SKM-1 treated with dmso at 0.1 percent for 144 hours (cell line): ENCODE results near the gene STK31.
A peak's percentile ranks its signal among the peaks of the same experiment; 100 is the strongest.
"Not testable (repeated sequence)": the region's sequence is repeated elsewhere in the genome, so short reads cannot be mapped to it uniquely, and the experiment has no call there.

Source experiments
- DNase-seq: peaks from one replicate; lab custom pipeline; 2025; ENCODE audit not compliant: unreplicated experiment; lab: John Stamatoyannopoulos, UW

The STK31 gene, protein sequence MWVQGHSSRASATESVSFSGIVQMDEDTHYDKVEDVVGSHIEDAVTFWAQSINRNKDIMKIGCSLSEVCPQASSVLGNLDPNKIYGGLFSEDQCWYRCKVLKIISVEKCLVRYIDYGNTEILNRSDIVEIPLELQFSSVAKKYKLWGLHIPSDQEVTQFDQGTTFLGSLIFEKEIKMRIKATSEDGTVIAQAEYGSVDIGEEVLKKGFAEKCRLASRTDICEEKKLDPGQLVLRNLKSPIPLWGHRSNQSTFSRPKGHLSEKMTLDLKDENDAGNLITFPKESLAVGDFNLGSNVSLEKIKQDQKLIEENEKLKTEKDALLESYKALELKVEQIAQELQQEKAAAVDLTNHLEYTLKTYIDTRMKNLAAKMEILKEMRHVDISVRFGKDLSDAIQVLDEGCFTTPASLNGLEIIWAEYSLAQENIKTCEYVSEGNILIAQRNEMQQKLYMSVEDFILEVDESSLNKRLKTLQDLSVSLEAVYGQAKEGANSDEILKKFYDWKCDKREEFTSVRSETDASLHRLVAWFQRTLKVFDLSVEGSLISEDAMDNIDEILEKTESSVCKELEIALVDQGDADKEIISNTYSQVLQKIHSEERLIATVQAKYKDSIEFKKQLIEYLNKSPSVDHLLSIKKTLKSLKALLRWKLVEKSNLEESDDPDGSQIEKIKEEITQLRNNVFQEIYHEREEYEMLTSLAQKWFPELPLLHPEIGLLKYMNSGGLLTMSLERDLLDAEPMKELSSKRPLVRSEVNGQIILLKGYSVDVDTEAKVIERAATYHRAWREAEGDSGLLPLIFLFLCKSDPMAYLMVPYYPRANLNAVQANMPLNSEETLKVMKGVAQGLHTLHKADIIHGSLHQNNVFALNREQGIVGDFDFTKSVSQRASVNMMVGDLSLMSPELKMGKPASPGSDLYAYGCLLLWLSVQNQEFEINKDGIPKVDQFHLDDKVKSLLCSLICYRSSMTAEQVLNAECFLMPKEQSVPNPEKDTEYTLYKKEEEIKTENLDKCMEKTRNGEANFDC

DNA sequence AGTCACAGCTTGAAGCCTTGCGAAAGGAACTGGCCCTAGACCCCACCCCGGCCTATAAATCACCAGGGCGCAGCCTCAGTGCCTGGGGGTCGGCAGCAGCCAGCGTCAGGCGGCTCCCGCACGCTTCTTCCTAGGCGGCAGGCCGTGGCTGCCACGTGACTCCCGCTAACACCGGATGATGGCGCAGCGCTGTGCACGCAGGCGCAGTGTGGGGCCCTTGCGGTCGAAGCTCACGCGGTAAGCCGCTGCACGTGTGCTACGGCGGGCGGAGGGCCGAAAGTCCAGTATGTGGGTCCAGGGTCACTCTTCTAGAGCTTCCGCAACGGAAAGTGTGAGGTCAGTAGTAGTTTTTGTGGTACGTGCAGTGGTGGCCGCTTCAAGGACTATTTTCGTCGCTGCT, at the start of gene STK31:
STK31 (plus strand) TSS at position 220 of the 400 bp plus-strand sequence; CDS start at position 287, 67 bp downstream.
- DNase-seq: no peak

- no peak for DNase-seq
Measured at GRCh38 chr7:23661385-23661784, 48.6 kb upstream of the STK31 start.

GRCh38 chr7:23662124-23662983, 47.7 kb upstream of the STK31 start:
- DNase-seq: no peak

GRCh38 chr7:23662984-23663313, 47.1 kb upstream of the STK31 start:
- no peak for DNase-seq

DNA sequence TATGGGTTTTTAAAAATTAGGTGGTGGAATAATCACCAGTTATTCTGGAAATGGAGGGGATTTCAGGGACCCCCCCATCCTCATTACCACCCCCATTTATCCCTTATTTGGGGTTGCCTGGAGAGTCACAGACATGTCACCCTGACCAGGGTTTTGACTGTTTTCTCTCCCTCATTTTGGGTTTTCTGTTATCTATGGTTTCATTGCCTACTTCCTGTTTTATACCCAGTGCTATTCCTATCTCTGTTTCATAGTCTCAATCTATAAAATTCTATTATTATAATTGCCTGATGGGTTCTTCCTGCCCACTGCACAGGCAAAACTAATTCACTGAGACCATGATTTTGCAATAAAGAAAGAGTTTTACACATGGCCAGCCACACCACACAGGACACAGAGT, 45.9 kb upstream of the STK31 start:
- no peak for DNase-seq

- DNase-seq: no peak
Measured at GRCh38 chr7:23672033-23672432, 38.0 kb upstream of the STK31 start.

GRCh38 chr7:23679898-23680413, 30.1 kb upstream of the STK31 start, which contains the start of gene FAM221A:
FAM221A (plus strand) TSS chr7:23680199; CDS start chr7:23680219, 20 bp downstream.
- no peak for DNase-seq

GRCh38 chr7:23680414-23681405, 29.3 kb upstream of the STK31 start:
- DNase-seq: no peak

DNA sequence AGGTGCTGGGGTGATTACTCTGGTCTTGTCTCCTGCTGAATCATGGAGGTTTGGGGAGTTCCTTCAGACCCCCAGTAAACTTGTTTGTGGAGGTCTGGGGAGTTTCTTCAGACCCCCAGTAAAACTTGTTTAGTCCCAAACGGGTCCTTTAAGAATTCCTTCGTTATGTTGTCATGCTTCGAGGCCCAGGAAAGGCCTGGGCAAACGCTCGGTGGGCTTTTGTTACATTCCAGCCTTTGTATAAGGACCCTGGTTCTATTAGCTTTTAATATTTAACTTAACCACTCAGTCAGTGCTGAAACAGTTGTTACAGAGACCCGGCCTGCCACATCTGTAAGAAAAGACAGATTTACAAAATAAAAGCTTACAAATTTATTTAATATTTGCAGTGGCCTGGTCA, 26.0 kb upstream of the STK31 start:
- not testable (repeated sequence) for DNase-seq

DNA sequence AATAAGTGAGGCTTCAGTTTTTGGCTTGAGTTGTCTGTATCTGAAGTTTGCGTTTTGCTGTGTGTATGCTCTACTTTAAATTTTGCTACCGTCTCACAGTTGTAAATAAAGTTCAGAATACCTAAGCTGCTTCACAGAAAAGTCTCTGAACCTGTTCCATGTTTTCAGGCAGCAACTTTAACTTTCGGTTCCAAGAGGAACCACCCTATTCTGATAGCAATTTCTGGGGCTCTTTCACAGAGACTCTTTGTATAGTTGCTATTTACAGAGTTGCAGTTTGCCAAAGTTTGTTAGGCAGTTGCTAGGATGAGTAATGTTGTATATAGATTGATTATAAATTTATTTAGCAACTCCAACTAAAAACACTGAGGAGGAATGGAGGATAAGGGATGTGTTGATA, 24.3 kb upstream of the STK31 start:
- no peak for DNase-seq

DNA sequence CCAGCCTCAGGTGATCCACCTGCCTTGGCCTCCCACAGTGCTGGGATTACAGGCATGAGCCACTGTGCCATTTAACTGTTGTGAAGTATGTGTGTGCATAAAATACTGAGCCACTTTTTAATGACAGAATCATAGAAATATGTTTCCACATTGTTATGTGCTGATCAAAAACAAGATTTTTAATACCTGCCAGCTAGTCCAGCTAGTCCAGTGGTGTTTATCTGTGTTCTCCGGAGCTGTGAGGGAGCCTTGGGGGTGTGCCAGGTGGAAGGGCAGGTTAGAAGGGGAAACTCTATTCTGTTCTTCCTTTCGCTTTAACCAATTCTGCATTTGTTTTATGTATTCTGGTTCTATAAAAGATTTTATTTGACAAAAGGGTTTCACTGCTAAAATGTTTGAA, 23.0 kb upstream of the STK31 start:
- DNase-seq: no peak

GRCh38 chr7:23689165-23689564, 20.9 kb upstream of the STK31 start:
- DNase-seq: no peak

GRCh38 chr7:23691320-23691719, 18.7 kb upstream of the STK31 start:
- no peak for DNase-seq

GRCh38 chr7:23693224-23693623, 16.8 kb upstream of the STK31 start:
- DNase-seq: no peak

GRCh38 chr7:23696916-23697441, 13.0 kb upstream of the STK31 start:
- peak; percentile 50 for DNase-seq

DNA sequence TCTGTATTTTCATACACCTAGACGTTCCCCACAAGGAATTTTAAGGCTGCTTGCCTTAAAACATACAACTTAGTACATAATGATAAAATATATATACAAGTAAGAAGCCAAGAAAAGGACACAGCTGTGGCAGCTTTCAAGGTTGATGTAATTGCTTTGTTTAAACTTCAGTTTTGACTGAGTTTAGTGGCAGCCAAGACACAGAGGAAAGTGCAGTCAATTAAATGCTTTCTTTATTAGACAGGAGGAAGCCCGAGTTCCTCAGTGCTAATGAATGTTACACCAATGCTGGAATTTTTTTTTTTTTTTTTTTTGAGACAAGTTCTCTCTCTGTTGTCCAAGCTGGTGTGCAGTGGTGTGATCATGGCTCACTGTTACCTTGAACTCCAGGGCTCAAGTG, 11.2 kb upstream of the STK31 start:
- no peak for DNase-seq

DNA sequence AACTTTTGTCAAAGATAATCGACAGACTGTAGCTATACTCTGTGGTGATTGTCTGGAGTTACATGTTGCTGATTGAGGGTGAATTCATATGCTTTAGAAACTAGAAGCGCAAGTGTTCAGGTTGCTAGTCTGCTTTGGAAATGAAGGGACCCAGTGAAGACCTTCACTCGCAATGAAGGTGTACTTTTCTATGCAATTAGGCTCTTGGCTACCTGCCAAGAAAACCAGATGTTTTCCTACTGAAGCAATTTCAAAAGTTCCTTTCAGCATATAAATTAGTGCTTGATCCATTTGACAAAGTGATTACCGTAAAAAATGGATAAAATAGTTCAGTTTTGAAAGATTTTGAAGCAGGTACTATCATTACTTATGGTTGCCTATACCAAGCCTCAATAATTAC, 10.0 kb upstream of the STK31 start:
- DNase-seq: no peak

DNA sequence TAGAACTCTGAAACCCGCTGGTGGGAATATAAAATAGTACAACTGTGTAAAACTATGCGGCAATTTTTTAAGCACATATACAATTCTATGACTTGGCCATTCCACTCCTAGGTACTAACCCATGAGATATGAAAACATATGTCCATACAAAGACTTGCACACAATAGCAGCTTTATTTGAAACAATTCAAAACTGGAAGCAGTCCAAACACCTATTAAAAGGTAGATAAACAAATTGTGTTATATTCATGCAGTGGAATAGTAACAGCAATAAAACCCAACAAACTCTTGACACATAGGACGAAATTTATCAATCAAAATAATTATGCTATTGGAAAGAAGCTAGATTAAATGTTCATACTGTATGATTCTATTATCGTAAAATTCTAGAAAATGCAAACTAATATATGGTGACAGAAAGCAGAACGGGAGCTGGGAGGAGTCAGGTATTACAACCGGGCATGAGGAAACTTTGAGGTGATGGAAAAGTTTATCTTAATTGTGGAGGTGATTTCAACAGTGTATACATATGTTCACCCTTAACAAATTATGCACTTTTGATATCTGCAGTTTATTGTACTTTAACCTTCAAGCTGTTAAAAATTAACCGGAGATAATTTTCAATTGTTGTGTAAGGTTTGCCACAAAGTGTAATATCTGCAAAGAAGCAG, 803 bp upstream of the STK31 start:
- DNase-seq: no peak
